HepG2 (cell line): ENCODE measurements around the gene TNFRSF11A. TPM values are rescaled to one million over a fixed set of nuclear protein-coding genes. Genes with fewer than 3 reads are reported as not detected.
A peak's percentile ranks its signal among the peaks of the same experiment; 100 is the strongest.

ENCODE experiments used
- ATAC-seq: fragments of 200-7000 bp; cut with Tn5 transposase; 3 replicates; pipeline ENCODE4 v1.9.1; 2020; ENCODE audit warnings: mild to moderate bottlenecking, moderate library complexity
- BruUV-seq: library from RNA; stranded (reverse); fragments of 400-500 nt; replicated peaks from 2 replicates; lab custom pipeline; 2021; lab: Mats Ljungman, UMichigan
- CTCF ChIA-PET: fragments of 300-600 bp; formaldehyde crosslinking; extraction: SDS; loops from one replicate; lab custom pipeline; 2021; ENCODE audit warnings: low total read pairs, inconsistent platforms, low intra/inter-chr PET ratio; lab: Yijun Ruan, JAX
- POLR2A ChIA-PET: fragments of 350-600 bp; sonication (Branson Sonifier 250); formaldehyde crosslinking; loops from one replicate; lab custom pipeline; 2020; ENCODE audit warnings: antibody characterized with exemption, inconsistent platforms; lab: Yijun Ruan, JAX
- DNase-seq: peaks from one replicate; pipeline ENCODE4 v3.0.0-alpha.2; 2015; ENCODE audit warnings: low spot score
- FAIRE-seq: peaks from 3 replicates; lab custom pipeline; 2011; peaks lifted over from hg19 to GRCh38; lab: Jason Lieb, UNC
- H2AFZ ChIP-seq: one replicate; pipeline ENCODE4 v1.6.1; 2011; ENCODE audit warnings: low read length, inconsistent platforms
- H3K27ac ChIP-seq: fragments of 300-600 bp; 3 replicates; pipeline ENCODE4 v1.8.0; 2011; ENCODE audit warnings: mixed run types, mild to moderate bottlenecking, mixed read lengths, low read length, inconsistent platforms; ENCODE audit not compliant: insufficient read depth; ENCODE audit errors: extremely low read length
- H3K27me3 ChIP-seq, 2 experiments: fragments of 200-600 bp in 1 of 2; 2 replicates in 1 of 2; 3 replicates in 1 of 2; pipeline versions ENCODE4 v1.6.0 to v1.8.0; 2011; ENCODE audit warnings: low read length in 2 of 2, mild to moderate bottlenecking in 2 of 2, moderate library complexity in 2 of 2, inconsistent platforms in 1 of 2; ENCODE audit not compliant: insufficient read depth in 2 of 2, control insufficient read depth in 1 of 2
- H3K36me3 ChIP-seq, 2 experiments: fragments of 200-600 bp in 1 of 2; replicated peaks in 1 of 2; 2 replicates in 1 of 2; 3 replicates in 1 of 2; pipeline versions ENCODE4 v1.5.1 to v1.8.0; 2011; ENCODE audit warnings: low read length in 2 of 2, inconsistent platforms in 1 of 2; ENCODE audit not compliant: insufficient read depth in 2 of 2, control insufficient read depth in 1 of 2
- H3K4me1 ChIP-seq: 2 replicates; pipeline ENCODE4 v1.5.1; 2012; ENCODE audit warnings: low read length, inconsistent platforms; ENCODE audit not compliant: insufficient read depth
- H3K4me2 ChIP-seq: 2 replicates; pipeline ENCODE4 v1.6.0; 2011; ENCODE audit warnings: low read depth, low read length, inconsistent platforms
- H3K4me3 ChIP-seq, 3 experiments: fragments of 200-600 bp in 1 of 3; sonication (generic), shearing (Covaris generic) in 1 of 3; replicated peaks in 1 of 3; 2 replicates each; pipeline ENCODE4 v1.5.1; 2011 to 2016; ENCODE audit warnings: low read length in 3 of 3, inconsistent platforms in 2 of 3, low read depth in 2 of 3, mild to moderate bottlenecking in 2 of 3, control low read depth in 1 of 3, mixed read lengths in 1 of 3; ENCODE audit not compliant: insufficient read depth in 1 of 3
- H3K79me2 ChIP-seq: one replicate; pipeline ENCODE4 v1.6.1; 2011; ENCODE audit warnings: low read length, inconsistent platforms; ENCODE audit not compliant: insufficient read depth
- H3K9ac ChIP-seq: 2 replicates; pipeline ENCODE4 v1.6.0; 2011; ENCODE audit warnings: mild to moderate bottlenecking, low read depth, low read length, inconsistent platforms; ENCODE audit not compliant: insufficient read depth
- H3K9me3 ChIP-seq: 2 replicates; pipeline ENCODE4 v1.5.1; 2012; ENCODE audit warnings: mild to moderate bottlenecking, low read length
- H4K20me1 ChIP-seq: 2 replicates; pipeline ENCODE4 v1.6.0; 2011; ENCODE audit warnings: inconsistent platforms, mild to moderate bottlenecking, low read length, moderate library complexity; ENCODE audit not compliant: insufficient read depth
- CBX5 ChIP-seq: sonication (generic); formaldehyde crosslinking; IDR thresholded peaks from 2 replicates; pipeline ENCODE4 v1.4.0; 2020; ENCODE audit warnings: missing genetic modification reagents, borderline replicate concordance
- HNF1A ChIP-seq, 2 experiments: sonication (generic) in 1 of 2; formaldehyde crosslinking in 1 of 2; IDR thresholded peaks; 2 replicates each; pipeline versions ENCODE4 v1.4.0 to v1.6.1; 2016 to 2020; ENCODE audit warnings: borderline replicate concordance in 1 of 2, low read depth in 1 of 2, mild to moderate bottlenecking in 1 of 2, missing genetic modification reagents in 1 of 2
- WGBS: methylation state at CpG from one replicate; pipeline ENCODE4 v1.1.6; 2017; ENCODE audit warnings: low lambda C conversion rate; 5-methylcytosine and 5-hydroxymethylcytosine counted together
- in situ Hi-C: cut with HindIII; loops from 2 replicates; pipeline ENCODE4 v1.10.0; 2017; ENCODE audit warnings: low pct_unique_long_range_greater_than_20kb; ENCODE audit not compliant: extremely low pct_ligation_motif_present
- intact Hi-C: fragments of 100-400 bp; cut with micrococcal nuclease; formaldehyde crosslinking; loops from one replicate; pipeline ENCODE4 v1.10.0; 2022; ENCODE audit not compliant: unreplicated experiment
- polyA plus RNA-seq, 8 experiments: library from polyadenylated mRNA; depleted of rRNA in 3 of 8; stranded (reverse) in 7 of 8; unstranded in 1 of 8; fragments of >200 nt; fragmentation: Illumina TruSeq in 4 of 8; extraction: Trizol in 4 of 8; gene quantifications; 2 replicates each; pipeline versions ENCODE4 v1.2.1 to v1.2.3, GENCODE V29; 2011 to 2016; ENCODE audit warnings: low read depth in 4 of 8, missing spikeins in 1 of 8, mixed read lengths in 1 of 8; ENCODE audit not compliant: insufficient read depth in 1 of 8
- total RNA-seq, 5 experiments: library from RNA; depleted of rRNA; stranded (reverse); fragments of >200 nt; fragmentation: Illumina TruSeq; extraction: Trizol; gene quantifications; 2 replicates each; pipeline ENCODE4 v1.2.3, GENCODE V29; 2016; ENCODE audit warnings: low read depth in 1 of 5

Gene TNFRSF11A
- total and polyA plus RNA-seq, 2 of the 13 experiments (the other 11 are each of a cell fraction or from before 2014, with no cell fraction given): 4.6 to 6.4 TPM

- WGBS: 62% methylated on average over 2 of the region's 2 CpGs
- FAIRE-seq (peak; percentile 40), ATAC-seq (peak; percentile 90), DNase-seq (peak; percentile 52)
- intact Hi-C loops: no loop called here
- peak overlapping the region; percentile 43 for H3K4me2 ChIP-seq
- H3K36me3 ChIP-seq: peaks cover 0 to 16% of the 10 kb centered on the region in 2 experiments; a peak in 4 of 5 replicates
- no peaks in the 10 kb centered on the region for H3K79me2 ChIP-seq
- no TSS peak for BruUV-seq
- H3K27ac ChIP-seq: peak overlapping the region; percentile 37
- H3K9me3 ChIP-seq: no peaks in the 10 kb centered on the region
- no peak overlapping the region for H3K9ac ChIP-seq
- H2AFZ ChIP-seq: no peak overlapping the region
- no peak for TF ChIP-seq CBX5
- peak; percentile 38; the same call in 1 of the 2 replicates for TF ChIP-seq HNF1A (IDR thresholded peaks at IDR 0.05; ENCODE audit: low read depth)
- no peak for TF ChIP-seq HNF1A (CRISPR knock-in tag; IDR thresholded peaks at IDR 0.05; ENCODE audit: borderline replicate concordance)
- TF ChIP-seq, all 625 proteins: peak for 1
- ChIA-PET CTCF (no interaction called here), POLR2A (no interaction called here)
- H3K4me1 ChIP-seq: peaks cover 32% of the 10 kb centered on the region
- H3K4me3 ChIP-seq: no peak overlapping the region
- H3K27me3 ChIP-seq: no peaks in the 10 kb centered on the region
- in situ Hi-C loops: no loop called here
- no peaks in the 10 kb centered on the region for H4K20me1 ChIP-seq
These were observed 37.1 kb upstream of the TNFRSF11A start for GRCh38 chr18:62287781-62288664.
